GM12875 (cell line): ENCODE data around the gene STX2.
"Not testable (repeated sequence)": the region's sequence is repeated elsewhere in the genome, so short reads cannot be mapped to it uniquely, and the experiment has no call there.

Experiments
- H3K4me3 ChIP-seq: one replicate; pipeline ENCODE4 v1.5.1; 2011; ENCODE audit warnings: low read depth, low read length, control low read depth
- TF ChIP-seq, protein P1 (sequence below): IDR thresholded peaks from 2 replicates; pipeline ENCODE4 v1.5.1; 2011; ENCODE audit warnings: low read depth, mild to moderate bottlenecking, control low read depth, inconsistent platforms, low read length, moderate library complexity, borderline replicate concordance; ENCODE audit not compliant: insufficient read depth

STX2 gene

DNA sequence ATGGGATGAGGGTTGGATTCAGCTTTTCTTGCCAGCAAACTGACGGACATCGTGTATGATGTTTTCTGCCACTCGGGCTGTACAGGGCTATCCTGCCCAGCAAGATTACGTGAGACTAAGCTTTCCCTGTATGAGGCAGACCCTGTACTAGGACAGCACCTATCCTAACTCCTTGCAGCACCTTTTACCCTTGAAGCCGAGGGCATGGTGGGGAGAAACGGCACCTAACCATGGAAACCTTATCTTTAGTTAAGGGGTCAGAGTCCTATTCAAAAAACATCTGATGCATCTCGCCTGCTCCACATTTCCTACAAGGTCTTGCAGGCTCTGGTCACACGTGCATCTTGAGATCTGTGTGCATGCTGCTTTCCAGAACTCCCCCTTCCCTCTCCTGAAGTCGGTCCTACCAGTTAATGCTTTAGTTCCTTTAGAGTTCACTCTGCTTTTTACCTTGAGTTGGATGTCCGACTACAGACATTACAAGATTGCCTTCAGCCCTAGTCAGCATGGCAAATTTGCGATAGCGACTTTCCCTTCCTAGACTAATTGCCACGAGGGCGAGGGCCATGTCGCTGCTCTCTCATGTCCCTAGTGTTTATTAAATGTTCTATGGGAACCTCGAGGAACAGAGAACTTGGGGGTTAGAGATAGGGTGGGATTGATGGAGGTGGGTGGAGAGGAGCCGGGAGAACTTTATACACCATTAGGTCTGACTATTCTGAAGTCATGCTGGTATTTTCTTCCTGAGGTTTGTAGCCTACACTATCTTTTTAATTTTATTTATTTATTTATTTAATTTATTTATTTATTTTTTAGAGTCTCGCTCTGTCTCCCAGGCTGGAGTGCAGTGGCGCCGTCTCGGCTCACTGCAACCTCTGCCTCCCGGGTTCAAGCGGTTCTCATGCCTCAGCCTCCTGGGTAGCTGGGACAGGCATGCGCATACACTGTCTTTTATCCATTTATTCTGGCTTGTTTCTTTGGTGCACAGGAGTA is 39.4 kb upstream of the STX2 start:
- TF ChIP-seq, protein P1, sequence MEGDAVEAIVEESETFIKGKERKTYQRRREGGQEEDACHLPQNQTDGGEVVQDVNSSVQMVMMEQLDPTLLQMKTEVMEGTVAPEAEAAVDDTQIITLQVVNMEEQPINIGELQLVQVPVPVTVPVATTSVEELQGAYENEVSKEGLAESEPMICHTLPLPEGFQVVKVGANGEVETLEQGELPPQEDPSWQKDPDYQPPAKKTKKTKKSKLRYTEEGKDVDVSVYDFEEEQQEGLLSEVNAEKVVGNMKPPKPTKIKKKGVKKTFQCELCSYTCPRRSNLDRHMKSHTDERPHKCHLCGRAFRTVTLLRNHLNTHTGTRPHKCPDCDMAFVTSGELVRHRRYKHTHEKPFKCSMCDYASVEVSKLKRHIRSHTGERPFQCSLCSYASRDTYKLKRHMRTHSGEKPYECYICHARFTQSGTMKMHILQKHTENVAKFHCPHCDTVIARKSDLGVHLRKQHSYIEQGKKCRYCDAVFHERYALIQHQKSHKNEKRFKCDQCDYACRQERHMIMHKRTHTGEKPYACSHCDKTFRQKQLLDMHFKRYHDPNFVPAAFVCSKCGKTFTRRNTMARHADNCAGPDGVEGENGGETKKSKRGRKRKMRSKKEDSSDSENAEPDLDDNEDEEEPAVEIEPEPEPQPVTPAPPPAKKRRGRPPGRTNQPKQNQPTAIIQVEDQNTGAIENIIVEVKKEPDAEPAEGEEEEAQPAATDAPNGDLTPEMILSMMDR, result no peak
- no peak overlapping the region for H3K4me3 ChIP-seq

DNA sequence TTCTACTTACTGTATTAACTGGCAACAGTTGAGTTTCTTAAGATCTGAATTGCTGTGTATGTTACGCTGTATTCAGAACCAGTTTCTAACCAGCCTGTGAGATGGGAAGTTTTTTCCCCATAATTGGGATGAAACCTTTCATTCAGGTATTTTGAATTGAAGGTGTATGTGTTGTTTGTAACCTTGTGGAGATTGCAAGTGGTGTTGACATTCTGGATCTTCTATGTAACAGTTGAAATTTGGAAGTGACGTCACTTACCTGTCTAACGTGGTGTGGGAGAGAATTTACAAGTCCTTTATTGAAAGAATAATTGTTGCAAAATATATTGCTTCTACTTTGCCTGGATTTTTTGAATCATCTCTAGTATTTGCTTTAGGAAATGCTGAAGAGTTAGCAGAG is 38.3 kb upstream of the STX2 start:
- no peak overlapping the region for H3K4me3 ChIP-seq
- TF ChIP-seq, protein P1, result no peak

DNA sequence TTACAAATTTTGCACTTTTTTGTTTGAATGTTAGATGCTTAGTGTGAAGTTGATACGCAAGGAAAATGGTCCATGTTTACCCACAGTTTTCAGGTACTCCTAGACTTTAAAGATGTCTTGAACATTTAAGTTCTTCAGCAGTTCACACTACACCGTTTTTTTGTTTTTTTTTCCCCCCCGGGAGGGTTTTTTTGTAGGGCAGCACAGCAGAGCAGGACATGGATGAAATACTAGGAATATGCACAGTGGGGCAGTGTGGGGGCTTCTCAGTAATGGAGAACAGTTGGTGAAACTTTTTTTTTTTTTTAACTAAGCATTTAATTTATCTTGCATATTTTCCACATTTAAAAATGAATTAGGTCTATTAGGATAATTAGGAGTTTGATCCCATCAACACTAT is 37.7 kb upstream of the STX2 start:
- TF ChIP-seq, protein P1, result no peak
- no peak overlapping the region for H3K4me3 ChIP-seq

DNA sequence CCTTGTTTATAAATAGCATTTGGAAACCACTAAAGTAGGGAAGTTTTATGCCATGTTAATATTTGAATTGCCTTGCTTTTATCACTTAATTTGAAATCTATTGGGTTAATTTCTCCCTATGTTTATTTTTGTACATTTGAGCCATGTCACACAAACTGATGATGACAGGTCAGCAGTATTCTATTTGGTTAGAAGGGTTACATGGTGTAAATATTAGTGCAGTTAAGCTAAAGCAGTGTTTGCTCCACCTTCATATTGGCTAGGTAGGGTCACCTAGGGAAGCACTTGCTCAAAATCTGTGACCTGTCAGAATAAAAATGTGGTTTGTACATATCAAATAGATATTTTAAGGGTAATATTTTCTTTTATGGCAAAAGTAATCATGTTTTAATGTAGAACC is 37.2 kb upstream of the STX2 start:
- no peak overlapping the region for H3K4me3 ChIP-seq
- TF ChIP-seq, protein P1, result no peak

DNA sequence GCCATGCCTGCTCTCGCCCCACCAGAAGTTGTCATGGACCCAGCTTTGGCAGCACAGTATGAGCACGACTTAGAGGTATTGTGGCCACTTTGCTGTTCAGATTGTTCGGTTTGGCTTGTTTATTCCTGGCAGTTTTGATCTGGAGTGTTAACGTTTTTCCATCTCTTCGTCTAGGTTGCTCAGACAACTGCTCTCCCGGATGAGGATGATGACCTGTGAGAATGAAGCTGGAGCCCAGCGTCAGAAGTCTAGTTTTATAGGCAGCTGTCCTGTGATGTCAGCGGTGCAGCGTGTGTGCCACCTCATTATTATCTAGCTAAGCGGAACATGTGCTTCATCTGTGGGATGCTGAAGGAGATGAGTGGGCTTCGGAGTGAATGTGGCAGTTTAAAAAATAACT is 36.7 kb upstream of the STX2 start:
- not testable (repeated sequence) for H3K4me3 ChIP-seq

DNA sequence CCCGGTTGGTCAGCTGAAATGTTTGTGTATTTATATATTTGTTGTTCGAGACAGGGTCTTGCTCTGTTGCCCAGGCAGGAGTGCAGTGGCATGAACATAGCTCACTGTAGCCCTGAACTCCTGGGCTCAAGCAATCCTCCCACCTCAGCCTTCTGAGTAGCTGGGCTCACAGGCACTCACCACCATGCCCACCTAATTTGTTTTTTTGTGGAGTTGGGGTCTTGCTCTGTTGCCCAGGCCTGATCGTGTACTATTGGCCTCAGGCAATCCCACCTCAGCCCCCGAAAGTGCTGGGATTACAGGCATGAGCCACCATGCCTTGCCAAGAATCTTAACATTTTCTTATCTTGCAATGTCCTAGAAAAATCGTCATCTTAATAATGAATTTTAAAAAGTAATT is 36.1 kb upstream of the STX2 start:
- H3K4me3 ChIP-seq, result no peak overlapping the region
- TF ChIP-seq, protein P1, result no peak

DNA sequence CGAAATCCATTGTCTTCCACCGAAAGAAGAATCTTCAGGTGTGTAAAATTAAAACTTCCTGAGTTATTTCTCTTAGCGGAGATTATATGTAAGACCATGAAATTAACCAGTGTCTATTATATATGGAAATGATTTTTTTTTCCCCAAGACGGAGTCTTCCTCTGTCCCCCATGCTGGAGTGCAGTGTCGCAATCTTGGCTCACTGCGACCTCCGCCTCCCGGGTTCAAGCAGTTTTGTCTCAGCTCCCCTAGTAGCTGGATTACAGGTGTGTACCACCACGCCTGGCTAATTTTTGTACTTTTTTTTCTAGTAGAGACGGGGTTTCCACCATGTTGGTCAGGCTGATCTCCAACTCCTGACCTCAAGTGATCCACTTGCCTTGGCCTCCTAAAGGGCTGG is 35.6 kb upstream of the STX2 start:
- H3K4me3 ChIP-seq, result no peak overlapping the region
- TF ChIP-seq, protein P1, result no peak

DNA sequence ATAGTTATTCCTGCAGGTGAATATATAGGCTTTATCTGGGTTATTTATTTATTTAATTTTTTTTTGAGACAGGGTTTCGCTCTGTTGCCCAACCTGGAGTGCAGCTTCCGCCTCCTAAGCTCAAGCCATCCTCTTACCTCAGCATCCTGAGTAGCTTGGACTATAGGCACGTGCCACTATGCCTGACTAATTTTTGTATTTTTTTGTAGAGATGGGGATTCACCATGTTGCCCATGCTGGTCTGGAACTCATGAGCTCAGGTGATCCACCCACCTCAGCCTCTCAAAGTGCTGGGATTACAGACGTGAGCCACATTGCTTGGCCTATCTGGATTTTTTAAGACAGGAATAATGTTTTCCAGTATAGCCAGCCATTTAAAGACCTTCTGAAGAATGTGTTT is 34.8 kb upstream of the STX2 start:
- TF ChIP-seq, protein P1, result no peak
- peak overlapping the region; percentile 59 for H3K4me3 ChIP-seq
